ENCODE results near the gene FHIP2A. TPM values are rescaled to one million over a fixed set of nuclear protein-coding genes. Genes with fewer than 3 reads are reported as not detected.

FHIP2A gene
- total RNA-seq, 1 donor from 2014 or later: 48.2 TPM

DNA sequence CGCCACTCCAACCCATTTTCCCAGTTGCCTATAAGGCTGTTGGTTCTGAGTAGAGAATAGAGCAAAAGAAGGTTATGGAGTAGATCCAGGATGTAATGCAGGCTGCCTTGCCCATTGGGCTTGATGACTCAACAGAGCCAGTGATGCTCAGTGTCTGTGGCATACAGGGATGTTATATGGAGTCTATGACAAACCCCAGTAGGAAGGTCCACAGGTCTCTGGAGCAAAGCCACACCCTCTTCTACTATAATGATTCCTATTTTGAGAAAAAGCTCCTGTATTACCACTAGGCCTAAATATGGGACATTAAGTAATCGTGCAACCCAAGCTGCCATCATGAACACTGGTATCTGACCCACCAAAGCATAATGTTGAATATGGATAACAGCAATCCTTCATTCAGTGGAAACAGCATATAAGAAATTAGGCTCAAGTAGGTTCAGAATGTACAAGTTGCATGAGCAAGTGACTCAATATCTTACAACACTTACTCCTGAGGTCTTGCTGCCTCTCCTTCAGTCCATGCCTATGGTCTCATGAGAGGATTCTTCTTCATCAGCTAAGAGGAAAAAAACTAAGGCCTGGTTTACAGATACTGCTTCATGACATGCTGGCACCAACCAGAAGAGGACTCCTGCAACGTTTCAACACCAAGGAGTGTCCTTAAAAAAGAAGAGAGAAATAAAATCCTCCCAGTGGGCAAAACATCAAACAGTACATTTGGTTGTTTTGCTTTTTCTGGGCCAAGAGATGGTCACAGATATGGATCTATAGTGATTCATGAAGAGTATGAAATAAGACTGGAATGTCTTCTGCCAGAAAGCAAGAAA, 14.8 kb upstream of the FHIP2A start:
- TF ChIP-seq, protein P1, sequence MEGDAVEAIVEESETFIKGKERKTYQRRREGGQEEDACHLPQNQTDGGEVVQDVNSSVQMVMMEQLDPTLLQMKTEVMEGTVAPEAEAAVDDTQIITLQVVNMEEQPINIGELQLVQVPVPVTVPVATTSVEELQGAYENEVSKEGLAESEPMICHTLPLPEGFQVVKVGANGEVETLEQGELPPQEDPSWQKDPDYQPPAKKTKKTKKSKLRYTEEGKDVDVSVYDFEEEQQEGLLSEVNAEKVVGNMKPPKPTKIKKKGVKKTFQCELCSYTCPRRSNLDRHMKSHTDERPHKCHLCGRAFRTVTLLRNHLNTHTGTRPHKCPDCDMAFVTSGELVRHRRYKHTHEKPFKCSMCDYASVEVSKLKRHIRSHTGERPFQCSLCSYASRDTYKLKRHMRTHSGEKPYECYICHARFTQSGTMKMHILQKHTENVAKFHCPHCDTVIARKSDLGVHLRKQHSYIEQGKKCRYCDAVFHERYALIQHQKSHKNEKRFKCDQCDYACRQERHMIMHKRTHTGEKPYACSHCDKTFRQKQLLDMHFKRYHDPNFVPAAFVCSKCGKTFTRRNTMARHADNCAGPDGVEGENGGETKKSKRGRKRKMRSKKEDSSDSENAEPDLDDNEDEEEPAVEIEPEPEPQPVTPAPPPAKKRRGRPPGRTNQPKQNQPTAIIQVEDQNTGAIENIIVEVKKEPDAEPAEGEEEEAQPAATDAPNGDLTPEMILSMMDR (IDR thresholded peaks at IDR 0.05): no peak
- DNase-seq (ENCODE audit: low spot score): no peak
- H3K4me1 Mint-ChIP-seq (ENCODE audit: low read depth): peaks cover 7% of the 10 kb centered on the region
- H3K27me3 Mint-ChIP-seq (ENCODE audit: low read depth): no peaks in the 10 kb centered on the region
- no peak overlapping the region for H3K27ac Mint-ChIP-seq (ENCODE audit: unreplicated experiment)
- H3K9me3 Mint-ChIP-seq (ENCODE audit: low read depth): peaks cover 9% of the 10 kb centered on the region
- no peak overlapping the region for H3K4me3 Mint-ChIP-seq (ENCODE audit: unreplicated experiment)
- H3K36me3 Mint-ChIP-seq (ENCODE audit: low read depth): peaks cover 2% of the 10 kb centered on the region

DNA sequence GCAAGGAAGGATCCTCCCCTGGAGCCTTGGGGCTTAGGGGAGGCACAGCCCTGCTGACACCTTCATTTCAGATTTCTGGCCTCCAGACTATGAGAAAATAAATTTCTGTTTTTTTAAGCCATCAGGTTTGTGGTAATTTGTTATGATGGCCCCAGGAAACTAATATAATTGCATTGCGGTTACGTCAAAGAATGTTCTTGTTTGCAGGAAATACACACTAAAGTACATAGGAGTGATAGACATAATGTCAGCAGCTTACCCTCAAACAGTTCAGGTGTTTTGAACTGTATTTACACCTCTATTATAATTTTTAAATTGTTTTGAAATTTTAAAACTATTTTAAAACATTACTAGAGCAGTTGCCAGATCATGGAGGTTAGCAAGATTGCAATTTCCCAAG, 12.6 kb upstream of the FHIP2A start:
- Mint-ChIP-seq H3K4me3 (ENCODE audit: unreplicated experiment) (no peak overlapping the region), H3K9me3 (ENCODE audit: low read depth) (peaks cover 9% of the 10 kb centered on the region), H3K27me3 (ENCODE audit: low read depth) (no peaks in the 10 kb centered on the region), H3K27ac (ENCODE audit: unreplicated experiment) (no peak overlapping the region), H3K36me3 (ENCODE audit: low read depth) (peaks cover 2% of the 10 kb centered on the region), H3K4me1 (ENCODE audit: low read depth) (peaks cover 7% of the 10 kb centered on the region)
- no peak for DNase-seq (ENCODE audit: low spot score)
- TF ChIP-seq, protein P1 (IDR thresholded peaks at IDR 0.05): no peak

DNA sequence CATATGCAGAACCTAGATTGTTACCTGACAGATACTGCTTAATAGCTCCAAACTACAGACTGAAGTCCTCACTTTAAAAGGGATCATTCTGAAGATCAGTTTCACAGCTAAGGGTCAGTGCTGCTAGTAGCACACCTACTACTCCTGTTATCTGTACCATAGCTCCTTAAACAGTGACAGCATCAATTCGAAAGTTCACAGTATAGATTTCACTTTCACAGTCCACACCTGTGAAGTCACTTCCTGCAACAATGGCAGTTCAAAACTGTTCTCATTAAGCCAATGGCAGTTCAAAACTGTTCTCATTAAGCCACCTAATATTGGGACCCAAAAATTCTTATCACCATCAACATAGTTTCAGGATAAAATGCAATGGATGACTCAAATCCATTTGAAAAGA, 10.7 kb upstream of the FHIP2A start:
- no peak overlapping the region for H3K27ac Mint-ChIP-seq (ENCODE audit: unreplicated experiment)
- no peak overlapping the region for H3K4me3 Mint-ChIP-seq (ENCODE audit: unreplicated experiment)
- TF ChIP-seq, protein P1 (IDR thresholded peaks at IDR 0.05): no peak
- no peak for DNase-seq (ENCODE audit: low spot score)
- H3K9me3 Mint-ChIP-seq (ENCODE audit: low read depth): peaks cover 9% of the 10 kb centered on the region
- H3K27me3 Mint-ChIP-seq (ENCODE audit: low read depth): no peaks in the 10 kb centered on the region
- H3K36me3 Mint-ChIP-seq (ENCODE audit: low read depth): peaks cover 2% of the 10 kb centered on the region
- peaks cover 7% of the 10 kb centered on the region for H3K4me1 Mint-ChIP-seq (ENCODE audit: low read depth)

DNA sequence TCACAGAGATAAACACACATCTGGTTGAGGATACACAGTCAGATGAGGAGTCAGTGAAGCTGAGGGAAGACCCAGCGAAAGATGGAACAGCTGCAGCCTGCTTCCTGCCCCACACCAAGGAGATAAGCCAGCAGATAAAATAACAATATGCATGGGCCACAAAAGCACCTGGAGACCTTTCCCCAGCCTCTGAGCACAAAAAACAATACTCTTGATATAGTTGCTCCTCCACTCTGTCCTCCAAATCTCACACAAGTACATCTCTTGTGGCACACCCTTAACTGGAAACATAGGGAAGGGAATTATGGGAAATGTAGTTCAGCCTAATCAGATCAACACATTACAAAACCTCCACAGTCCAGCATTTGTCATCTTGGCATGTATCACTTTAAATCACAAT, 9.7 kb upstream of the FHIP2A start:
- Mint-ChIP-seq H3K9me3 (ENCODE audit: low read depth) (peaks cover 9% of the 10 kb centered on the region), H3K4me1 (ENCODE audit: low read depth) (peaks cover 7% of the 10 kb centered on the region), H3K36me3 (ENCODE audit: low read depth) (peaks cover 2% of the 10 kb centered on the region), H3K27me3 (ENCODE audit: low read depth) (no peaks in the 10 kb centered on the region), H3K27ac (ENCODE audit: unreplicated experiment) (no peak overlapping the region), H3K4me3 (ENCODE audit: unreplicated experiment) (no peak overlapping the region)
- TF ChIP-seq, protein P1 (IDR thresholded peaks at IDR 0.05): no peak
- DNase-seq (ENCODE audit: low spot score): no peak

DNA sequence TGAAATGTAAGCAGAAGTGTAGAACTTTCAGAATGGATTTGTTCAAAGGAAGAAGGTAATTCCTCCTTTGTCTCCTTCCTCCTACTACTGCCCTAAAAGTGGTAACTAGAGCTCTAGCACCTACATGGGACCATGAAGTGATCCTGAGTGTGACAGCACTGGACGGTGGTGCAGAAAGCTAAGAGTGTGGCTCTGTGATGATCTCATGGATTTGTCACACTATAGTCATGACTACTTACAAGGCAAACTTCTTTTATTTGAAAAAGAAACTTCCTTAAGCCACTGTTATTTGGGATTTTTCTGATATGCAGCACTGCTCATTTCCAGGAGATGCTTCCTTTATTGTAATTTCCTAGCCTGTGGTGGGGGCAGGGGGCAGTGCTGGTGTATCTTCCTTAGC, 5.8 kb upstream of the FHIP2A start:
- Mint-ChIP-seq H3K27me3 (ENCODE audit: low read depth) (no peaks in the 10 kb centered on the region), H3K27ac (ENCODE audit: unreplicated experiment) (no peak overlapping the region), H3K4me3 (ENCODE audit: unreplicated experiment) (no peak overlapping the region), H3K4me1 (ENCODE audit: low read depth) (peaks cover 15% of the 10 kb centered on the region), H3K9me3 (ENCODE audit: low read depth) (no peaks in the 10 kb centered on the region), H3K36me3 (ENCODE audit: low read depth) (no peaks in the 10 kb centered on the region)
- TF ChIP-seq, protein P1 (IDR thresholded peaks at IDR 0.05): no peak
- no peak for DNase-seq (ENCODE audit: low spot score)

All from chondrocyte (in vitro differentiated cells).